Measurements from ENCODE around the gene ZNF639. TPM values are rescaled to one million over a fixed set of nuclear protein-coding genes. Genes with fewer than 3 reads are reported as not detected.

ZNF639 gene
- polyA plus RNA-seq, 1 experiment = 21.3 TPM

GRCh38 chr3:179324270-179324754 lies 1.5 kb downstream of the ZNF639 start:
- Histone ChIP-seq H3K27me3 (ENCODE audit: control insufficient read depth, insufficient read depth, low read length) (no peaks in the 10 kb centered on the region), H3K9me3 (ENCODE audit: control insufficient read depth, insufficient read depth, low read length) (peaks cover 3% of the 10 kb centered on the region; the same call in 1 of the 2 replicates), H3K27ac (ENCODE audit: low read depth, low read length) (peak overlapping the region; percentile 12), H3K4me3 (ENCODE audit: low read depth, low read length) (peak overlapping the region; percentile 82)
- TF ChIP-seq, protein P1, sequence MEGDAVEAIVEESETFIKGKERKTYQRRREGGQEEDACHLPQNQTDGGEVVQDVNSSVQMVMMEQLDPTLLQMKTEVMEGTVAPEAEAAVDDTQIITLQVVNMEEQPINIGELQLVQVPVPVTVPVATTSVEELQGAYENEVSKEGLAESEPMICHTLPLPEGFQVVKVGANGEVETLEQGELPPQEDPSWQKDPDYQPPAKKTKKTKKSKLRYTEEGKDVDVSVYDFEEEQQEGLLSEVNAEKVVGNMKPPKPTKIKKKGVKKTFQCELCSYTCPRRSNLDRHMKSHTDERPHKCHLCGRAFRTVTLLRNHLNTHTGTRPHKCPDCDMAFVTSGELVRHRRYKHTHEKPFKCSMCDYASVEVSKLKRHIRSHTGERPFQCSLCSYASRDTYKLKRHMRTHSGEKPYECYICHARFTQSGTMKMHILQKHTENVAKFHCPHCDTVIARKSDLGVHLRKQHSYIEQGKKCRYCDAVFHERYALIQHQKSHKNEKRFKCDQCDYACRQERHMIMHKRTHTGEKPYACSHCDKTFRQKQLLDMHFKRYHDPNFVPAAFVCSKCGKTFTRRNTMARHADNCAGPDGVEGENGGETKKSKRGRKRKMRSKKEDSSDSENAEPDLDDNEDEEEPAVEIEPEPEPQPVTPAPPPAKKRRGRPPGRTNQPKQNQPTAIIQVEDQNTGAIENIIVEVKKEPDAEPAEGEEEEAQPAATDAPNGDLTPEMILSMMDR (IDR thresholded peaks at IDR 0.05; ENCODE audit: low read depth, low read length) = no peak
- DNase-seq (ENCODE audit: low read depth, low spot score) = no peak
- ChIA-PET POLR2A (interaction anchor here (1.5 kb wide), 1 partner anchor 22 kb away, joined by 4 read pairs; no protein-coding TSS in a partner anchor), CTCF (interaction anchor here (0.6 to 2.1 kb wide), 8 partner anchors 177 to 309 kb away, joined by 3 to 7 read pairs (median 4); no protein-coding TSS in a partner anchor)

- ChIA-PET POLR2A (interaction anchor here (1.2 kb wide), 1 partner anchor 16 kb away, joined by 3 read pairs; no protein-coding TSS in a partner anchor), CTCF (interaction anchor here (1.5 kb wide), 1 partner anchor 315 kb away, joined by 3 read pairs; no protein-coding TSS in a partner anchor)
- Histone ChIP-seq H3K27me3 (ENCODE audit: control insufficient read depth, insufficient read depth, low read length) (no peaks in the 10 kb centered on the region), H3K27ac (ENCODE audit: low read depth, low read length) (no peak overlapping the region), H3K4me3 (ENCODE audit: low read depth, low read length) (no peak overlapping the region), H3K9me3 (ENCODE audit: control insufficient read depth, insufficient read depth, low read length) (no peaks in the 10 kb centered on the region)
- TF ChIP-seq, protein P1 (IDR thresholded peaks at IDR 0.05; ENCODE audit: low read depth, low read length) = no peak
- no peak for DNase-seq (ENCODE audit: low read depth, low spot score)
These were observed 7.6 kb downstream of the ZNF639 start for GRCh38 chr3:179330438-179330837.

- CTCF ChIA-PET = no interaction called here
These were observed 9.4 kb downstream of the ZNF639 start for GRCh38 chr3:179332240-179332639.

DNA sequence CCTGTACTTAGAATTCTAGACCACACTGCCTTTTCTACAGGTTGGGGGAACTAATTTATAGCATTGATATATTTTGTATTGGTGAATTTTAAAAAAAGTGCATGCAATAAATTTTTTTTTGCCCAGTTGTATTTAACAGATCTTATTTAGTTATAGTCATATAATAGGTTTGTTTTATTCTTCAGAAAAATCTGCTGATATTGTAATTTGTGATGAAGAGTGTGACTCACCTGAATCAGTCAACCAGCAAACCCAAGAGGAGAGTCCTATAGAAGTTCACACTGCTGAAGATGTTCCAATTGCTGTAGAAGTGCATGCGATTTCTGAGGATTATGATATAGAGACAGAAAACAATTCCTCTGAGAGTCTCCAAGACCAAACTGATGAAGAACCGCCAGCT lies 10.3 kb downstream of the ZNF639 start:
- Histone ChIP-seq H3K4me3 (ENCODE audit: low read depth, low read length) (no peak overlapping the region), H3K27me3 (ENCODE audit: control insufficient read depth, insufficient read depth, low read length) (no peaks in the 10 kb centered on the region), H3K27ac (ENCODE audit: low read depth, low read length) (no peak overlapping the region), H3K9me3 (ENCODE audit: control insufficient read depth, insufficient read depth, low read length) (no peaks in the 10 kb centered on the region)
- ChIA-PET CTCF (no interaction called here), POLR2A (no interaction called here)
- TF ChIP-seq, protein P1 (IDR thresholded peaks at IDR 0.05; ENCODE audit: low read depth, low read length) = no peak
- DNase-seq (ENCODE audit: low read depth, low spot score) = no peak

More at GRCh38 chr3:179332240-179332639, 9.4 kb downstream of the ZNF639 start:
- DNase-seq (ENCODE audit: low read depth, low spot score) = no peak
- H3K27ac ChIP-seq (ENCODE audit: low read depth, low read length) = no peak overlapping the region
- H3K4me3 ChIP-seq (ENCODE audit: low read depth, low read length) = no peak overlapping the region
- no peaks in the 10 kb centered on the region for H3K27me3 ChIP-seq (ENCODE audit: control insufficient read depth, insufficient read depth, low read length)
- TF ChIP-seq, protein P1 (IDR thresholded peaks at IDR 0.05; ENCODE audit: low read depth, low read length) = no peak
- POLR2A ChIA-PET = no interaction called here
- H3K9me3 ChIP-seq (ENCODE audit: control insufficient read depth, insufficient read depth, low read length) = no peaks in the 10 kb centered on the region

GRCh38 chr3:179336345-179336929 lies 13.6 kb downstream of the ZNF639 start:
- Histone ChIP-seq H3K9me3 (ENCODE audit: control insufficient read depth, insufficient read depth, low read length) (no peaks in the 10 kb centered on the region), H3K4me3 (ENCODE audit: low read depth, low read length) (no peak overlapping the region), H3K27me3 (ENCODE audit: control insufficient read depth, insufficient read depth, low read length) (no peaks in the 10 kb centered on the region), H3K27ac (ENCODE audit: low read depth, low read length) (no peak overlapping the region)
- DNase-seq (ENCODE audit: low read depth, low spot score) = no peak
- POLR2A ChIA-PET = interaction anchor here (0.9 kb wide), 1 partner anchor 11 kb away, joined by 3 read pairs; the partner anchor contains the start of gene MFN1
- CTCF ChIA-PET = no interaction called here
- TF ChIP-seq, protein P1 (IDR thresholded peaks at IDR 0.05; ENCODE audit: low read depth, low read length) = no peak
